ENCODE data around the gene ANKLE2. TPM values are rescaled to one million over a fixed set of nuclear protein-coding genes. Genes with fewer than 3 reads are reported as not detected.
A peak's percentile ranks its signal among the peaks of the same experiment; 100 is the strongest.

Gene ANKLE2
- total and polyA plus RNA-seq, 4 donors: 8.4 to 24.1 (median 15.4) TPM

GRCh38 chr12:132711080-132711843, 50.4 kb downstream of the ANKLE2 start:
- H3K4me1 ChIP-seq (ENCODE audit: control insufficient read depth in 4 of 4, insufficient read depth in 4 of 4, low read length in 3 of 4): peaks cover 0 to 18% (median 14%) of the 10 kb centered on the region in 4 donors
- peaks cover 0 to 7% (median 3%) of the 10 kb centered on the region in 4 donors for H3K36me3 ChIP-seq (ENCODE audit: control insufficient read depth in 4 of 4, insufficient read depth in 3 of 4, low read depth in 1 of 4, low read length in 3 of 4)
- no peak for TF ChIP-seq ATF3 (IDR thresholded peaks at IDR 0.05)
- TF ChIP-seq NR2F2 (IDR thresholded peaks at IDR 0.05): no peak
- no peak for TF ChIP-seq FOXA2 (IDR thresholded peaks at IDR 0.05)
- no peak for TF ChIP-seq SP1 (IDR thresholded peaks at IDR 0.05)
- TF ChIP-seq CTCF (IDR thresholded peaks at IDR 0.05; ENCODE audit: low read depth, low read length, missing input control): no peak
- TF ChIP-seq FOXA1 (IDR thresholded peaks at IDR 0.05): no peak
- no peak for TF ChIP-seq TAF1 (conservative IDR thresholded peaks at IDR 0.05)
- TF ChIP-seq RXRA (IDR thresholded peaks at IDR 0.05): no peak
- TF ChIP-seq REST (IDR thresholded peaks at IDR 0.05): no peak
- TF ChIP-seq EGR1 (IDR thresholded peaks at IDR 0.05; ENCODE audit: low read depth in 2 of 2): no peak
- no peak for TF ChIP-seq GABPA (IDR thresholded peaks at IDR 0.05 in 1 of 2, conservative IDR thresholded peaks at IDR 0.05 in 1 of 2)
- no peak for TF ChIP-seq ZBTB33 (IDR thresholded peaks at IDR 0.05)
- TF ChIP-seq JUND (IDR thresholded peaks at IDR 0.05): no peak
- no peak for TF ChIP-seq HNF4A (conservative IDR thresholded peaks at IDR 0.05)
- TF ChIP-seq RAD21 (IDR thresholded peaks at IDR 0.05): no peak
- TF ChIP-seq YY1 (IDR thresholded peaks at IDR 0.05): no peak
- peak overlapping the region; percentile 42 to 57 for H3K27ac ChIP-seq (ENCODE audit: low read depth in 1 of 2, low read length in 2 of 2)
- WGBS: 9% methylated on average over 59 of the region's 59 CpGs
- no peaks in the 10 kb centered on the region for H3K27me3 ChIP-seq (ENCODE audit: control insufficient read depth in 4 of 4, insufficient read depth in 4 of 4, low read length in 3 of 4)
- H3K9me3 ChIP-seq (ENCODE audit: control insufficient read depth in 4 of 4, low read length in 3 of 4): no peaks in the 10 kb centered on the region
- H3K4me3 ChIP-seq (ENCODE audit: low read depth in 1 of 3, low read length in 3 of 3): peak overlapping the region; percentile 77 to 97 (median 85)
- peak overlapping the region; percentile 47 to 85 for H3K9ac ChIP-seq (ENCODE audit: low read depth in 1 of 2, low read length in 2 of 2)
- DNase-seq (ENCODE audit: low spot score): peak; percentile 50
